Heart left ventricle (tissue), 13 donors: ENCODE data around the gene TMEM150A.

Source experiments
- CTCF ChIP-seq, 12 donors: fragments of 200-600 bp; sonication (generic) in 4 of 12; IDR thresholded peaks; one replicate each; pipeline versions ENCODE4 v1.5.0 to v1.8.0; 2018 to 2022; ENCODE audit warnings: antibody characterized with exemption in 12 of 12, mild to moderate bottlenecking in 5 of 12
- POLR2A ChIP-seq, 2 donors: fragments of 450-650 bp; IDR thresholded peaks; one replicate each; pipeline ENCODE4 v1.6.1; 2017; ENCODE audit warnings: antibody characterized with exemption in 2 of 2, mild to moderate bottlenecking in 2 of 2, moderate library complexity in 2 of 2
- donor health status: ischemic (EF 13 %, LVEDD 7.1; RV severe dilation, severe dysfunction).
- donor health status: DM: no; HTN: yes; CAD: no.
- donor health status: DM: no; HTN: no; CAD: no.
- donor health status: ischemic (EF 25% LVEDD 6.9; RV normal size, moderate dysfunction).
- donor health status: ischemic (EF 25% LVEDD 5.7; RV mildly dilated, moderate dysfunction).
- donor health status: ischemic (EF 35%, LVEDD 5.7; RV mildly dilated, moderate dysfunction).
- donor health status: nonischemic (EF 11% LVEDD 7.7; RV severe dilation, severe dysfunction).
- donor health status: DM: yes; HTN: yes; CAD: no.
- donor health status: PGD.
- donor health status: ischemic (EF 29% LVEDD 5.4; RV normal size, mild dysfunction).
- donor health status: nonischemic (EF 23%, LVEDD 6.1; RV moderate dilation, normal function).

- TF ChIP-seq POLR2A (IDR thresholded peaks at IDR 0.05): no peak
- no peak for TF ChIP-seq CTCF (IDR thresholded peaks at IDR 0.05)
Observed at GRCh38 chr2:85589982-85590791, 12.3 kb downstream of the TMEM150A start.
